Muscle layer of colon (tissue), 2 donors: ENCODE results near the gene PKD2L1.
"Not testable (repeated sequence)": the region's sequence is repeated elsewhere in the genome, so short reads cannot be mapped to it uniquely, and the experiment has no call there.

Source experiments
- H3K27ac ChIP-seq: one replicate; pipeline ENCODE4 v1.7.0; 2013; ENCODE audit warnings: low read depth, mild to moderate bottlenecking, low read length, moderate library complexity
- H3K27me3 ChIP-seq, 2 donors: one replicate each; pipeline ENCODE4 v1.7.0; 2013; ENCODE audit warnings: low read length in 2 of 2, mild to moderate bottlenecking in 2 of 2; ENCODE audit not compliant: insufficient read depth in 2 of 2, control insufficient read depth in 1 of 2
- H3K36me3 ChIP-seq: one replicate; pipeline ENCODE4 v1.7.0; 2013; ENCODE audit warnings: mild to moderate bottlenecking, low read length; ENCODE audit not compliant: insufficient read depth
- H3K4me1 ChIP-seq: one replicate; pipeline ENCODE4 v1.7.0; 2013; ENCODE audit warnings: mild to moderate bottlenecking, low read length; ENCODE audit not compliant: insufficient read depth
- H3K4me3 ChIP-seq, 2 donors: one replicate each; pipeline ENCODE4 v1.7.0; 2013; ENCODE audit warnings: low read length in 2 of 2, low read depth in 1 of 2, mild to moderate bottlenecking in 1 of 2, moderate library complexity in 1 of 2
- H3K9ac ChIP-seq: one replicate; pipeline ENCODE4 v1.7.0; 2013; ENCODE audit warnings: low read length
- H3K9me3 ChIP-seq: one replicate; pipeline ENCODE4 v1.7.0; 2013; ENCODE audit warnings: mild to moderate bottlenecking, low read length
- donor health status: abdominal sarcoma.
- donor health status: Adenocarcinoma of cecum.

The PKD2L1 gene

DNA sequence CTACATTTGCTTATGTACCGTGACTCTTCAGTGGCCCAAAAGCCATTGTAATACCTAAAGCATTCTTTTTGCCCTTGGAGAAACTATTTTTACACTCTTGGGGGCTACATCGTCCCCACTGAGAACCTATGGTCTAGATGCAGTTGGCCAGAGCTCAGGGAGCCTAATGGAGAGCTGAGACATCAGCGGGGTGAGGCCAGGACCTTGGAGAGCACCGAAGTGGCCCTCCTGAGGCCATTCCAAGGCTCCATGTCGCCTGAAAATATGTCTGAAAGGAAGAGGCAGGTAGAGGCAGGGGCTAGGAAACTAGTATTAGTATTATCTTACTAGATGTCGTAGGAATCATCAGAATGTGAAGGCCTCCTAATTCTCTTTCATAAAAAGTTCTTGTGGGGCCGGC lies 4.9 kb downstream of the PKD2L1 start:
- no peak overlapping the region for H3K27ac ChIP-seq
- H3K36me3 ChIP-seq, result no peaks in the 10 kb centered on the region
- H3K4me3 ChIP-seq, result no peak overlapping the region
- H3K27me3 ChIP-seq, result peaks cover 0 to 9% of the 10 kb centered on the region in 2 donors
- H3K4me1 ChIP-seq, result no peaks in the 10 kb centered on the region
- H3K9ac ChIP-seq, result no peak overlapping the region
- H3K9me3 ChIP-seq, result no peaks in the 10 kb centered on the region

- Histone ChIP-seq H3K9me3 (no peaks in the 10 kb centered on the region), H3K27me3 (no peaks in the 10 kb centered on the region), H3K4me3 (no peak overlapping the region), H3K9ac (no peak overlapping the region), H3K4me1 (no peaks in the 10 kb centered on the region), H3K27ac (no peak overlapping the region), H3K36me3 (no peaks in the 10 kb centered on the region)
Observed at GRCh38 chr10:100319707-100320402, 10.2 kb downstream of the PKD2L1 start.

GRCh38 chr10:100318207-100318606 lies 11.8 kb downstream of the PKD2L1 start:
- H3K27me3 ChIP-seq, result no peaks in the 10 kb centered on the region
- no peaks in the 10 kb centered on the region for H3K9me3 ChIP-seq
- no peaks in the 10 kb centered on the region for H3K36me3 ChIP-seq
- H3K27ac ChIP-seq, result no peak overlapping the region
- no peak overlapping the region for H3K9ac ChIP-seq
- H3K4me3 ChIP-seq, result no peak overlapping the region
- no peaks in the 10 kb centered on the region for H3K4me1 ChIP-seq

DNA sequence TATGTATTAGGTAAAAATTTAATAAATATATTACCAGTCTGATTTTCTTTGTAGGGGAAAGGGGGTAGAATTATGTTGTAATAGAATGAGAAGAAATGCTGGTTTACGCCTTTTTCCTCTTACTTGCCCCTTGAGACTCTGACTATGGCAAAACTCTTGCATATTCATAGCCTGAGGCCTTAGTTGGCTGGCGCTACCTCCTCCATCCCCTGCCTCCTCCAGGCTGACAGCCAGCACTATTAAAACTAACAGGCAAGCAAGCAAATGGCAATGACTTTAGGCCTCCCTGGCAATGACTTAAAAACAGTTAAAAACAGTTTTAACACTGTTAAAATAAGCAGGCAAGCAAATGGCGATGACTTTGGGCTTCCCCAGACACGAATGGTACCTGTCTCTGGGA lies 14.4 kb downstream of the PKD2L1 start:
- H3K27ac ChIP-seq, result no peak overlapping the region
- H3K4me1 ChIP-seq, result no peaks in the 10 kb centered on the region
- no peak overlapping the region for H3K4me3 ChIP-seq
- H3K9me3 ChIP-seq, result no peaks in the 10 kb centered on the region
- H3K9ac ChIP-seq, result no peak overlapping the region
- H3K36me3 ChIP-seq, result no peaks in the 10 kb centered on the region
- no peaks in the 10 kb centered on the region for H3K27me3 ChIP-seq

GRCh38 chr10:100311298-100311697 lies 18.7 kb downstream of the PKD2L1 start:
- Histone ChIP-seq H3K27ac (no peak overlapping the region), H3K27me3 (no peaks in the 10 kb centered on the region), H3K9ac (no peak overlapping the region), H3K4me3 (no peak overlapping the region), H3K36me3 (no peaks in the 10 kb centered on the region), H3K9me3 (no peaks in the 10 kb centered on the region), H3K4me1 (no peaks in the 10 kb centered on the region)

GRCh38 chr10:100307684-100308083 lies 22.3 kb downstream of the PKD2L1 start:
- H3K9me3 ChIP-seq, result no peaks in the 10 kb centered on the region
- no peak overlapping the region for H3K9ac ChIP-seq
- H3K27ac ChIP-seq, result no peak overlapping the region
- no peaks in the 10 kb centered on the region for H3K4me1 ChIP-seq
- no peaks in the 10 kb centered on the region for H3K36me3 ChIP-seq
- H3K27me3 ChIP-seq, result no peaks in the 10 kb centered on the region
- H3K4me3 ChIP-seq, result no peak overlapping the region

- no peak overlapping the region for H3K27ac ChIP-seq
Observed at GRCh38 chr10:100306861-100307260, 23.2 kb downstream of the PKD2L1 start.

DNA sequence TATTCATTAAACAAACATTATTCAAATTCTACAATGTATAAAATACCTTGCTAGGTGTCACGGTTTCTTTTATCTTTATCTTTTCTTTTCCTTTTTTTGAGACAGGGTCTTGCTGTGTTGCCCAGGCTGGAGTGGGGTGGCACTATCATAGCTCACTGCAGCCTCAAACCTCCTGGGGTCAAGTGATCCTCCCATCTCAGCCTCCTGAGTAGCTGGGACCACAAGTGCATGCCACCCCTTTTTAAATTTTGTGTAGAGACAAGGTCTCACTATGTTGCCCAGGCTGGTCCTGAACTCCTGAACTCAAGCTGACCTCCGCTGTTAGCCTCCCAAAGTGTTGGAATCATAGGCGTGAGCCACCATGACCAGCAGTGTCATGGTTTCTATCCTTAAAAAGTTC lies 25.6 kb downstream of the PKD2L1 start:
- no peaks in the 10 kb centered on the region for H3K9me3 ChIP-seq
- H3K27ac ChIP-seq, result no peak overlapping the region
- H3K4me3 ChIP-seq, result no peak overlapping the region
- no peaks in the 10 kb centered on the region for H3K27me3 ChIP-seq
- no peaks in the 10 kb centered on the region for H3K36me3 ChIP-seq
- H3K4me1 ChIP-seq, result no peaks in the 10 kb centered on the region
- H3K9ac ChIP-seq, result no peak overlapping the region

More at GRCh38 chr10:100306861-100307260, 23.2 kb downstream of the PKD2L1 start:
- no peak overlapping the region for H3K4me3 ChIP-seq
- H3K36me3 ChIP-seq, result no peaks in the 10 kb centered on the region
- H3K9ac ChIP-seq, result no peak overlapping the region
- H3K4me1 ChIP-seq, result no peaks in the 10 kb centered on the region
- no peaks in the 10 kb centered on the region for H3K27me3 ChIP-seq
- no peaks in the 10 kb centered on the region for H3K9me3 ChIP-seq

- Histone ChIP-seq H3K27me3 (no peaks in the 10 kb centered on the region), H3K9ac (no peak overlapping the region), H3K36me3 (no peaks in the 10 kb centered on the region), H3K9me3 (no peaks in the 10 kb centered on the region), H3K27ac (no peak overlapping the region), H3K4me3 (no peak overlapping the region), H3K4me1 (no peaks in the 10 kb centered on the region)
Observed at GRCh38 chr10:100303724-100304319, 26.2 kb downstream of the PKD2L1 start.

GRCh38 chr10:100301123-100301522 lies 28.9 kb downstream of the PKD2L1 start:
- not testable (repeated sequence) for H3K4me1 ChIP-seq, H3K27ac ChIP-seq, H3K4me3 ChIP-seq, H3K36me3 ChIP-seq, H3K27me3 ChIP-seq, H3K9me3 ChIP-seq, H3K9ac ChIP-seq

GRCh38 chr10:100297242-100297641 lies 32.8 kb downstream of the PKD2L1 start:
- H3K27me3 ChIP-seq, result no peaks in the 10 kb centered on the region

GRCh38 chr10:100293066-100293465 lies 37.0 kb downstream of the PKD2L1 start:
- Histone ChIP-seq H3K9me3 (no peaks in the 10 kb centered on the region), H3K9ac (no peak overlapping the region), H3K27me3 (no peaks in the 10 kb centered on the region), H3K27ac (no peak overlapping the region), H3K4me1 (no peaks in the 10 kb centered on the region), H3K36me3 (no peaks in the 10 kb centered on the region), H3K4me3 (no peak overlapping the region)

More at GRCh38 chr10:100297242-100297641, 32.8 kb downstream of the PKD2L1 start:
- Histone ChIP-seq H3K9ac (no peak overlapping the region), H3K27ac (no peak overlapping the region), H3K9me3 (no peaks in the 10 kb centered on the region), H3K36me3 (no peaks in the 10 kb centered on the region), H3K4me3 (no peak overlapping the region), H3K4me1 (no peaks in the 10 kb centered on the region)
